Measurements from ENCODE around the gene IQSEC1.
A peak's percentile ranks its signal among the peaks of the same experiment; 100 is the strongest.

Gene IQSEC1

DNA sequence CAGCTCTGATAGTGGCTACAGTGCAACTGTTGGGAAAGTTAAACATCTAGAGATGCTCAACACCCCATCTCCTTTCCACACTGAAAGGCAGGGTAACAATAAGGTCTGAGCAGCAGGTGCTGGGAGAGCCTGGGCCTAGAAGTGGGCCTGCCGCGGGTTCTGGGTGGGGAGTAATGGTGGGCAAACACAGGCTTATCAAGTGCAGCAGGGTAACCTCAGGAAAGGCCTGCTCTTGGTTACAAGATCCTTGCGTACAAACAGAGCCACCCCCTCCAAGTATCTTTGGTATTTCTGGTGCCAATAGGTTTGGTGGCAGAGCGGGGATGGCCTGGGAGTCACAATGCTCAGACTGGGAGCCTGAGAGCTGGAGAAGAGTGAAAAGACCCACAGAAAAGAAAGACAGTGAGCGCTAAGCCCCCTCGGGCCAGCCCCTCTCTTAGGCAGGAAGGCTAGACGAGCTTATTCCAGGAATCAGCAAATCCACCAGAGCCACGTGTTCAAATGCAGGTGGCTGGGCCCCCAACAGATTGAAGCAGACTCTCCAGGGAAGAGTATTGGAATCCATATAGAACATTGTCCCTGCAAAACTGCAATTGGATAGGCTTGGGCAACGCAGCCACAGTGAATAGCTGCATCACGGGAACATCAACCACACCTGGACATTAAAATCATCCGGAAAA, 2.7 kb downstream of the IQSEC1 start:
- peak in 2 of 56 donors; percentile 20 to 23 for DNase-seq

DNA sequence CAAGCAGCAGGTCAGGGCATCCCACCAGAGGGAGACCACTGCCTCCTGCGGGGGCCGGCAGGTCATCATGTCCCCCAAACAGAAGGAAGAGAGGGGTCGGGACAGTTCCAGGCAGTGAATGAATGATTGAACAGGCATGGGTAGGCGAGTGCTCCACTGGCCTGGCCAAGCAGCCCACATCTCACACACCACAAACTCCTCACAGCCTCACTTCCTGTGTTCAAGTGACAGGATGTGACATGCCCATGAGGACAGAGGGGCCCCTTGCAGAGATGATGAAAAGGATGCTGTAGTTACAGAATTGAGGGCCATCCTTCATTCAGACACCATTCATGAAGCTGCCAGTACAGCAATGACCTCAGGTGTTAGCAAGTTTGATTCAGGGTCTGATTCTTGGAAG, 3.7 kb downstream of the IQSEC1 start:
- no peak for DNase-seq

DNA sequence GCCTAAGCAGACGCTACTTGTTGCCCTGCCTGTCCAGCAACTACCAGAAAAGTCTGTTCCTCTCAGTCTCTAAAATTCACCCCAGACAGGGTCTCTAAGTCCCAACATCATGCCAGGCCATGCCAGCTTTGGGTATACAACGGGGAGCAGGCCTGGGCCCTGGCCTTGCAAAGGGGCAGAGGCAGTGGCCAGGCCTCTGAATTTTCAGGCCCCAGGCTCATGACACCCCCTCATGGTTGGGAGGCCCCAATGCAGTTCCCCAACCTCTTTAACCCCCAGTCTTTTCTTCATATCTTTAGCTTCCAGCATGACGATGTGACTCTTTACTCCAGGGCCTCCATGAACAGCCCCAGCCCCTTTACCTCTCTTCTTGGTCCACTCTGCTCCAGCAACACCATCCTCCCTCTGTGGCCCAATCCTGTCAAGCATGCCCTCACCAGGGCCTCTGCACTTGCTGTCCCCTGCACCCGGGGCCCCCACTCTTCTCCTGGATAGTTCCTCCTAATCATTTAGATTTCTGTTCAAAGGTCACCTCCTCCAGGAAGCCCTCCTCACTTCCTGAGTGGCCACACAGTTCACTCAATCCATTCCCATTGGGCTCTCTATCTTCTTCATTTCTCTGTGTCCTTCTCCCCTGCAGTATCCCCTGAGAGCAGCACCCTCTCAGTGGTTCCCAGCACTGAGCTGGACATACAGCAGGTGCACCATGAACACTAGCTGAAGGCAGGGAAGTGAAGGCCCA, 4.8 kb downstream of the IQSEC1 start:
- no peak for DNase-seq

DNA sequence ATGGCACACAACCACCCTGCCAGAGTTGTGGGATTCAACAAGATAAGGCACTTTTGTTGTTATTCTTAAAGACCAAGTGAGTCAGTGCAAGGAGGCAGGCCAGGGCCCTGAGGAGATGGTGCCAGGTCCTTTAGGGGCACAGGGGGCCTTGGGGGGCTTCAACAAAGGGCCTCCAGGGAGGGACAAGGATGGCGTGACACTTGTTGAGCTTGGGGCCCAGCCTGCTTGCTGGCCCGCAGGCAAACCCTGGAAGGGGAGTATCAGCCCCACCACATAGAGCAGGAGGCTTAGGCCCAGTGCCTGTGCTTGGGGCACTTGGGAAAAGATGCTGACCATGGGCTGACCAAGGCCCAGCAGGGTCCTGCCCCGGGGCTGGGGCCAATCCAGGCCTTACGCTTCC, 5.5 kb downstream of the IQSEC1 start:
- DNase-seq: no peak

DNA sequence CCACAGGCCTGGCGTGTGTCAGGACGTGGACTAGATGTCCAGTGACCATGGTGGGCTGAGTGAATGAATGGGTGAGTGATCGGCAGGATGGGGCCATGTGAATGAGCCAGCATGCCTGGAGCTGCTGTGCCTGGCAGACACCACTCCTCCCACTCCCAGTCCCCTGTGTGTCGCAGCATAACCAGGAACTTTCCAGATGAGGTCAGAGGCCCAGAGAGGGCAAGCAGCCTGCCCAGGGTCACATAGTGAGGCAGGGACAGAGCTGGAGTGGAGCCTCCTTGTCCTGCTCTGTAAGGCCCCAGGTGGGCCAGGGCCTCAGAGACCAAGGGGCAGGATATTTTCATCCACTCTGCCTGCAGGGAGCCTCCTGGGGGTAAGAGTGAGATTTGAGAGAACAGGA, 6.4 kb downstream of the IQSEC1 start:
- no peak for DNase-seq

DNA sequence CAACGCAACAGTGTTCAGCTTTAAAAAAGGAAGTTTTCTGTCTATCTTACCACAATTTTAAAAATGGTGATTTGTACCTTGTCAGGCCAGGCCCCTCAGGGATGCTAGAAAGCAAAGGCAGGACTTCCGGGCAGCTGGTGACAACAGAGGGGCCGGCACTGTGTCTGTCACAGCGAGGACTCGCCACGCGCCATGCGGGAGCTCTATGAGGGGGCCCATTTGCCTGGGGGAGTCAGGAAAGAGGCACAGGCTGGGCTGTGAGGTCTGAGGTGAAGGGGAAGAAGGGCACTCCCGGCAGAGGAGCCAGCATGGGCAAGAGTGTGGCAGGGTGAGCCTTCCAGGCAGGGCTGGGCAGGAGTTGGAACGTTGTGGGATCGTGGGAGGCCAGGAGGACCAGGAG, 7.0 kb downstream of the IQSEC1 start:
- DNase-seq: no peak

DNA sequence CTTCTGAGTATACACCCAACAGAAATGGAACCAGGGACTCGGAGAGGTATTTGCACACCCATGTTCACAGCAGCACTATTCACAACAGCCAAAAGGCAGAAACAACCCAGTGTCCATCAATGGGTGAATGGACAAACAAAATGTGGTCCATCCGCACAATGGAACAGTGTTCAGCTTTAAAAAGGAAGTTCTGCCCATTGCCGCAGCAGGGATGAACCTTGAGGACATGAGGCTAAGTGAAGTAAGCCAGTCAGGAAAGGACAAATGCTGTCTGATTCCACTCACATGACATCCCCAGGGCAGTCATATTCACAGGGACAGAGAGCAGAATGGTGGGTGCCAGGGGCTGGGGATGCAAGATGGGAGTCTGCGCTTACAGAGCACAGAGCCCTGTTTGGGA, 7.5 kb downstream of the IQSEC1 start:
- peak in 2 of 56 donors; percentile 13 to 32 for DNase-seq

DNA sequence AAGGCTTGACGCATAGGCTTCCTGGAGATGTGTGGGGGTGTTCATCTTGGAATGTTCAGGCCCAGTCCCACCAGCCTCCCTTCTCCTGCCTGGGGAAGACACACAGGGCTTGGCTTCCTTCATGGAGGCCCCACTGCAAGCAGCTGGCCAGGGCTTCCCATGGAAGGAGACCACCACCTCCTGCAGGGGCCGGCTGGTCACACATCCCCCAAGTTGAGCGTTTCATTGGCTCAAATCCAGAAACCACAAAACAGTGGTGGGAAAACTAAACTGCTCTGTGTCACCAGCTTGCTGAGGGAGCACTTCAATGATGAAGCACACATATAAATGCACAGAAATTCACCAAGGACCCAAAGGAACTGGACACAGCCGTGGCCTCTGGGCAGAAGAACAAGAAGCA, 8.3 kb downstream of the IQSEC1 start:
- no peak for DNase-seq

DNA sequence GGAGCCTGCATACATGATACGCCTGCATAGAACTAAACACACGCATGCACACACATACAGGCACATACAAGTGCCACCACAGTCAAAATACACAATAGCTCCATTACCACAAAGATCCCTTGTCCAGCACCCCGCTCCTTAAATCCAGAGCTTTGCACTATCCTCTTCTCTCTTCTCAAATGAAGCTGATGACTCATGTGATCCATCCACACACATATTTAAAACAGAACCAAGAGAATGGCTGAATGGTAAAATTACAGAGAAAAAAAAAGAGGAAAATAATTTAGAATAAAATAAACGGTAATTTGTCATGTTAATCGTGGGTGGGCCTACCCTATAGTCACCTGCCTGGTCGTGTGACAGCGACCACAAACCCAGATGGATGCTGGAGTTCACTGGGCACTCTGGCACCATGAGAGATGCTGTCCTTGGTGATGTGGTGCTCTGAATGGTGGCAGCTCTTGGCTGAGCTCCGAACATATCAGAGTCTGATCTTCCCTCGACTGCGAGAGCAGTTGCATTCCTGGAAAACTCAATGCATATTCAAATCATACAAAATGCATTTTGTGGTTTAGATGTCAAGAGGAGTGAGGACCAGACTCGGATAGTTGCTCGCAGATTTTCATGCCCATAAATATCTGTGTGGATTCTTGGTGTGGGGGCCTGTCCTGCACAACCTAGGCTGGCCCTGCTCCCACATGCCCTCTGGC, 8.9 kb downstream of the IQSEC1 start:
- DNase-seq: peak in 1 of 56 donors; percentile 11

DNA sequence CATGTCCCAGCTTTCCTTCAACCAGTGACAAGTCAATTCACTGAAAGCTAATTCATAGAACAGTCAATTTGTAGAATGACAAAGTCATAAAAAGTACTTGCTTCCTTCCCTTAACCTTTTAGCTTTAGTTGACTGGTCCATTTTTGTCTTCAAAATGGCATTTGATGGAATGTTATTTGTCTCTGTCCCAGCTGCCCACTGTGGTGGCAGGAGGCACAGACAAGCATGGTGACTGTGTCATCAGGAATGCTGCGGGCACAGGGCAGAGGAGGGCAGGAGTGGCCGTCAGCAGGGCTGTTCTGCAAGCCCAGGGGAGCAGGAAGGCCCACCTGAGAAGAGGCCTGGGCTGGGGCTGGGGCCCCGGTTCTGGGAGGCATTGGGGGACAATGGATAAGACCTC, 10.0 kb downstream of the IQSEC1 start:
- DNase-seq: no peak

DNA sequence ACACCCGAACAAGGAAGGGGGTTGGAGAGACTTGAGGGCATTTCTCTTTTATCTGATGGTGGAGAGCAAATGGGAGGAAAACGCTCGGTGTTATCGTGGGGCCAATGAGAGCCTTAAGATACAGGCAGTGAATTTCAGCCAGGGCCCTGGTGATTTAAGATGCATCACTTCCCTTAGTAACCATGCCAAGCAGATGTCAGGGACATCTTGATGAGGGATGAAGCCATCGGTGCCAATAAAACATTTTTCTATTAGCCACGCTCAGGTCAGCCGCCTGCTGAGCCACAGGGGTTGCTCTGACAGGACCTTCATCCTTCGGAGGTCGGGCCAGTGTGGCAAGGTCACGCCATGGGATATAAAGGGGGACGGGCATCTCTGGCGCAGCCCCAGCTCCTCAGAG, 10.6 kb downstream of the IQSEC1 start:
- DNase-seq: no peak

DNA sequence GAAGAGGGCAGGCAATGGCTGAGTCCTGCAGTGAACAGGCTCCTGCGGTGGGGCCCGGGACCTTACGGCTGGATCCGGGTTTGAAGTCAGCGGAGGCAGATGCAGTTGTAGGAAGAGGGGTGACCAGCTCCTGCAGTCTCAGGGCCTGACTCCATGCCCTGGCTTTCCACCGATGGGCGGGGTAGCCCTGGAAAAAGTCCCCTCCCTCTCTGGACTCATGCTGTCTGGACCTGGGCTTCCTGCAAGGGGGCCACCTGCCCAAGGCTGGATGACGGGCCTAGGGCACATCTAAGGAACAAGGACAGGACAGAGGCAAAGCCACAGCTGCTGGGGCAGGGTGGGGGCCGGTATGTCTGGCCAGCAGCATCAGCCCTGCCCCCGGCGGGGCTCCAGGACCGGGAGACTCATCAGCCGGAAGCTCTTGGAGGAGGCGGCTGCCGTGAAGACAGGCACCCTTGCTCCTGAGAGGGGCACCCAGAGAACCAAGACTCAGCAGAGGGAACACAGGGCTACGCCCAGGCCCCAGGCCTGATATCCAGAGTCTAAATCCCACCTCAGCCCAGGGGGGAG, 12.8 kb downstream of the IQSEC1 start:
- no peak for DNase-seq

DNA sequence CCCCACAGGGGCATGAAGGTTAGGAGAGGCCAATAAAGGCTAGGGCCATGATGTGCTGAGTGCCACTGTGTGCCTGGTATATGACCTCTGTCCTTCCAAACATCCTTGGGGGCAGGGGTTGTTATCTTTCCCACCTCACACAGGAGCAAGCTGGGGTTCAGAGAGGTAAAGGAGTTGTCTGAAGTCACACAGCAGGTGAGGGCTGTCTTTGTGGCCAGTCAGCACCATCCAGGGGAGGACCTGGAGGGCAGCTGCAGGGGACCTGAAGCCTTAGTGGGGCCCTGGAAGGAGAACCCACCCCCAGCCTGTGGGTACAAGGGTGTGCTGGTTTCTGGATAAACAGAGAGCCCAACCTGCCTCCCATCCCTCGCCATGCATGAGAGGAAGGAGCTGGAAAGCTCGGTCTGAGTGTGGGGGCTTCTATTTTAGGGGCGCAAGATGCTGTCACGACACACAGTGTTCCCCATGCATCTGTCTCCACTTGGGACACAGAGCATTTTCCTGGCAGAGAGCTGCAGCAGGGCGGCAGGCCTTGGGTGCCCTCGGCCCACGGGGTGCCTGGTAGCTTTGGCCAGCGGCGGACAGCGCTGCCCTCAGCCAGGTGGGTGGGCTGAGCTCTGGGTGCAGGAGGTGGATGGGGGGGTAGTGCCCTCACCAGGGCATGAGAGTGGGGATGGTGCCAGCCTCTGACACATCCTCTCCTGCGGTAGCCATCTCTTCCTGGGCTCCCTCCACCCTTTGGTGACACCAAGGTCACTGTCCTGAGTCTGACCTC, 14.7 kb downstream of the IQSEC1 start:
- DNase-seq: no peak

DNA sequence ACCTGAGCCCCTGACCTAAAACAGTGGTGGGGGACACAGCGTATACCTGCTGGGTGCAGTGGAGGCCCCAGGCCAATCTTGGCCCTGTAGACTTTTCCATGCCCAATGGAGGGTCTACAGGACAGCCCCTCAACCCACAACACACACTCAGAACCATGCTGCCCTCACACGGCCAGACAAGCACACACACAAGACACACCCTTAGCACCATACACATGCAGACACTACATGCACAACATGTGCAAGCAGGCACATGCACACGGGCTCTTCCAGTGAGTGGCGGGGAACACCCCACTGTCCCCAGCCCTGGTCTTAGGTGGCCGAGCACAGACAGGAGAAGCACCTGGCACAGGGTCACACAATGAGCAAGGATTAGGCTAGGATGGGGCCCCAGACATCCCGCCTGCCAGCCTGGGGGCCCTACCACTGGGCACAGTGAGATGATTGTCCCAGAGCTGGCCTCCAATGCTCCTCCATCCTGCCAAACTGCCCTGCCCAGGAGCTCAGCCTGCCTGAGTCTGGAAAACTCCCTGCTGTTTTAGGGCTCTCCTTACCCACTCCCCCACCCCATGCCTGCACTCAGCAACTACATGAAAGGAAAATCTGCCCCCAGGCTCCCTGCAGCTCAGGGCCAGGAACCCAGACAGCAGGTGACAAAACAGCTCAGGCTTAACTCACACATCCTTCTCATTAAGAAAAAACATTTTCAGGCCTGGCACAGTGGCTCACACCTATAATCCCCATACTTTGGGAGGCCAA, 15.8 kb downstream of the IQSEC1 start:
- DNase-seq: peak in 19 of 56 donors; percentile 19 to 58 (median 35)

DNA sequence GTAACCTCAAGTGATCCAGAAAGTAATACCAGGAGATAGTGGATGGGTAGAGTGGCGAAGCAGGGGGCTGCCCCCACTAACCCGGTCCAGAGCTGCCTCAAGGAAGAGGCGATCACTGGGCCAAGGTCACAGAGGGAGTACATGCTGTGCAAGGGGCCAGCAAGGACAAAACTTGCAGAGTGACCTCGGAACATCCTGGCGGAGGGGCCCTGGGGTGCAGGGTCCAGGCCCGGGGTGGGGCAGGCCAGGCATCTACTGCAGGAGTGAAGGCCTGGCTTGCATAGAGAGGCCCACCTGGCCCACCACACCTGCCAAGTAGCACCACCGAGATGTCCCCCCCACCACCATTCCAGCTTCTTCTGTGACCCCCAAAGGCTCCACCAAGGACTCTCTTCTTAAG, 17.6 kb downstream of the IQSEC1 start:
- DNase-seq: no peak

DNA sequence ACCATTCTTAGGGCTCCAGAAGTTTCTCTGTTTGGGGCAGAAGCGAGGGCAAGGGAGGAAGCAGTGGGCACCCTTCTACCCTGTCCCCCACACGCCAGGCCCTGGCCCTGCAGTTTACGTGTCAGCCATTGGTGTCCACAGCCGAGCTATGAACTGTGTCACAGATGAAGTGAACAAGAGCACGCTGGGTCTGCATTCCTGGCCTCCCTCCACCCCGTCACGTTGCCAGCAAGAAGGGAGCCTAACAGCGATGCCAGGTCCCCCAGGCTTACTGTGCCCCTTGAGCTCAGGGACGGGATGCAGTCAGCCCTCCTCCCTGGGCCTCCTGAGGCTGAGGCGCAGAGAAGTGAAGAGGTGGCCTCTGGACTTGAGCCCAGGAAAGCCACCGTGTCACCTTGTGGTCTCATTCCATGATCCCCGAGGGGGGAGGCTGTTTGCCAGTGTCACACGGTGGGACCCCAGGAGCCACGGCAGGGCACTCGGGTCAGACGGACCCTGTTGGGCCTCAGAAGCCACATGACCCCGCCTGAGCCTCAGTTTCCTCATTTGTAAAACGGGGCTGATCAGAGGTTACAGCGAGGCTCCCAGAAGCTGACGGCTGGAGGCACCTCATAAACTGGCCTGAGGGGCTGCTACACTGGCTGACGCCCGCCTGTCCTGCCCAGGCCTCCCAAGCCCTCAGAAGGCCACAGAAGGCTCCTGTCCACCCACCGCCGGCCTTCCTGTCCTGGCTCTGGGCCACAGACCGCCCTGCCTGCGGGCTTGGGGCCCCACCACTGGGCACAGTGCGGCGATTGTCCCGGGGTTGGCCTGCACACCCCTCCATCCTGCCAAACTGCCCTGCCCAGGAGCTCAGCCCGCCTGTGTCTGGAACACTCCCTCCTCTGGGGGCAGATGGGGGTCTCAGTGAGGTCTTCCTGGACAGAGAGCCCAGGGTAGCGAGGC, 18.6 kb downstream of the IQSEC1 start:
- peak in 19 of 56 donors; percentile 19 to 64 (median 48) for DNase-seq

DNA sequence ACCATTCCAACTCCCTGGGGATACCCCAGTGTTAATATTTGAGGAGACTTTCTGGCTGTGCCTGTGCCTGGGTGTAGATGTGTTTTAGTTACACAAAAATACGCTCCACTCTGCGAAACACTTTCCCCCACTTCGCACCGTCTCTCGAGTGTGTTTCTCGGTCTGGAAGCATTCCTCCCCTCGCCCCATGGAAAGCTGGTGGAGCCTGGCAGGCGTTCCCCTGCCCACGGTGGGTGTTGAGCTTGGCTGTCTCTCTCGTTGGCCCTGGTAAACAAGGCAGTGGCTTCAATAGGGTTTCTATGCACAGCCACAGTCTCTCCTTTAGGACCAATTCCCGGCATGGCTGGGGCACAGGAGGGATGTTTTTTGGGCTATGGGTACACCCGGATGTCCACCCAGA, 19.3 kb downstream of the IQSEC1 start:
- peak in 21 of 56 donors; percentile 19 to 64 (median 34) for DNase-seq

DNA sequence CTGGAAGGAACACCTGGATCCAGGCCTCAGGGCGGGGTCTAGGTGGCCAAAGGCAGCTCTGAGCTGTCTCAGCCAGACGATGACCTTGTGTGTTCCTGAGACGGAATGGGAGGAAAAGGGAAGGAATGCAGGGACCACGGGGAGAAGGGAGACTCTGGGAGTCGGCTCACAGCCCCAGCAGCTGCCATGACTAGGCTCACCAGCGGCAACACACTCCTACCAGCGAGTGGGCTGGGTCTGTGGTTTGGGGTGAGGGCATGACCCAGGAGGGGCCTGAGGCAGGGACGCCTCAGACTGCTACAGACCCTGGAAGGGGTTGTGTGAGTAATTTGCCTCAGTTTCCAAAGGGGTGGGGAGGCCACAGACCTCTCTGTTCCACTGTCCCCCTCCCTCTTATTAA, 19.8 kb downstream of the IQSEC1 start:
- DNase-seq: peak in 1 of 56 donors; percentile 29

DNA sequence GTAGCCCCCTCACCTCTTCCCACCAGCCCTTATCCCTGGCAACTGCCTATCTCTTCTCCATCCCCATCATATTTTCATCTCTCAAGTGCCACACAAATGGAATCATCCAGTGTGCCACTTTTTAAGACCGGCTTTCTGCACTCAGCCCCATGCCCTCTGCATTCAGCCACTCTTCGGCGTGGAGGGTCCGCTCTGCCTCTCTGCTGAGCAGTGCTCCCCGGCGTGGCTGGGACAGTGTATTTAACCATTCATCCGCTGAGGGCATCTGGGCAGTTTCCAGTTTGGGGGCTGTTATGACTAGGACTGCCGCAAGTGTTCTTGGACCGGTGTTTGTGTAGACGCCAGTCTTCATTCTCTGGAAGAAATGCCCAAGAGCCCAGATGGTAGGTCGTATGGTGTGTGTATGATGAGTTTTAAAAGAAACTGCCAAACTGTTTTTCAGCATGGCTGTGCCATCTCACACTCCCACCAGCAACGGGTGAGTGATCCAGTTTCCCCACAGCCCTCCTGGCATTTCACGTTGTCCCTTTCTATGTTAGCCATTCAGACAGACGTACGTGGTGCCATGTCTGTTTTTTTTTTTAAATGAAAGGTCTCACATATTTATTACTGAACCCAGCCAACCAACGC, 20.9 kb downstream of the IQSEC1 start:
- DNase-seq: no peak
